Midbrain (tissue), 1 donor: ENCODE measurements around the gene OR2B6.
"Not testable (repeated sequence)": the region's sequence is repeated elsewhere in the genome, so short reads cannot be mapped to it uniquely, and the experiment has no call there.

Experiments used
- DNase-seq: peaks from one replicate; lab custom pipeline; 2025; lab: John Stamatoyannopoulos, UW

The OR2B6 gene

GRCh38 chr6:27956941-27957340 lies at the start of gene OR2B6:
Gene OR2B6, plus strand, starts transcription at chr6:27957241. Its CDS starts 0 bp downstream, at chr6:27957241.
- no peak for DNase-seq

- no peak for DNase-seq
Observed at GRCh38 chr6:27908017-27908416, 49.0 kb upstream of the OR2B6 start.

- DNase-seq, result no peak
Observed at GRCh38 chr6:27911956-27912446, 45.0 kb upstream of the OR2B6 start, which contains the start of gene OR2B2. Gene OR2B2, minus strand, starts transcription at chr6:27912396. Its CDS starts 77 bp downstream, at chr6:27912319.

- no peak for DNase-seq
Observed at GRCh38 chr6:27922949-27923348, 34.1 kb upstream of the OR2B6 start.

GRCh38 chr6:27924179-27924578 lies 32.9 kb upstream of the OR2B6 start:
- no peak for DNase-seq

GRCh38 chr6:27928041-27928440 lies 29.0 kb upstream of the OR2B6 start:
- DNase-seq, result not testable (repeated sequence)

- not testable (repeated sequence) for DNase-seq
Observed at GRCh38 chr6:27929930-27930329, 27.1 kb upstream of the OR2B6 start.

GRCh38 chr6:27931209-27931608 lies 25.8 kb upstream of the OR2B6 start:
- no peak for DNase-seq

GRCh38 chr6:27940766-27941165 lies 16.3 kb upstream of the OR2B6 start:
- DNase-seq, result no peak

GRCh38 chr6:27943072-27943471 lies 14.0 kb upstream of the OR2B6 start:
- DNase-seq, result not testable (repeated sequence)

- no peak for DNase-seq
Observed at GRCh38 chr6:27948237-27948636, 8.8 kb upstream of the OR2B6 start.

- DNase-seq, result no peak
Observed at GRCh38 chr6:27951040-27951439, 6.0 kb upstream of the OR2B6 start.

GRCh38 chr6:27957516-27957915 lies 475 bp downstream of the OR2B6 start:
- no peak for DNase-seq

- no peak for DNase-seq
Observed at GRCh38 chr6:27962506-27962905, 5.5 kb downstream of the OR2B6 start.

- DNase-seq, result no peak
Observed at GRCh38 chr6:27966044-27966443, 9.0 kb downstream of the OR2B6 start.

- no peak for DNase-seq
Observed at GRCh38 chr6:27966816-27967426, 9.9 kb downstream of the OR2B6 start.

GRCh38 chr6:27970444-27970843 lies 13.4 kb downstream of the OR2B6 start:
- no peak for DNase-seq

- no peak for DNase-seq
Observed at GRCh38 chr6:27972750-27973149, 15.7 kb downstream of the OR2B6 start.

GRCh38 chr6:27977387-27977786 lies 20.3 kb downstream of the OR2B6 start:
- no peak for DNase-seq

GRCh38 chr6:27978705-27979104 lies 21.7 kb downstream of the OR2B6 start:
- no peak for DNase-seq

GRCh38 chr6:27980111-27980510 lies 23.1 kb downstream of the OR2B6 start:
- DNase-seq, result no peak

GRCh38 chr6:27986928-27987725 lies 30.1 kb downstream of the OR2B6 start:
- no peak for DNase-seq

- no peak for DNase-seq
Observed at GRCh38 chr6:27994616-27995015, 37.6 kb downstream of the OR2B6 start.
